ENCODE results near the gene PPDPF.

GRCh38 chr20:63546256-63546955 lies 25.8 kb downstream of the PPDPF start:
- TF ChIP-seq, protein P1, sequence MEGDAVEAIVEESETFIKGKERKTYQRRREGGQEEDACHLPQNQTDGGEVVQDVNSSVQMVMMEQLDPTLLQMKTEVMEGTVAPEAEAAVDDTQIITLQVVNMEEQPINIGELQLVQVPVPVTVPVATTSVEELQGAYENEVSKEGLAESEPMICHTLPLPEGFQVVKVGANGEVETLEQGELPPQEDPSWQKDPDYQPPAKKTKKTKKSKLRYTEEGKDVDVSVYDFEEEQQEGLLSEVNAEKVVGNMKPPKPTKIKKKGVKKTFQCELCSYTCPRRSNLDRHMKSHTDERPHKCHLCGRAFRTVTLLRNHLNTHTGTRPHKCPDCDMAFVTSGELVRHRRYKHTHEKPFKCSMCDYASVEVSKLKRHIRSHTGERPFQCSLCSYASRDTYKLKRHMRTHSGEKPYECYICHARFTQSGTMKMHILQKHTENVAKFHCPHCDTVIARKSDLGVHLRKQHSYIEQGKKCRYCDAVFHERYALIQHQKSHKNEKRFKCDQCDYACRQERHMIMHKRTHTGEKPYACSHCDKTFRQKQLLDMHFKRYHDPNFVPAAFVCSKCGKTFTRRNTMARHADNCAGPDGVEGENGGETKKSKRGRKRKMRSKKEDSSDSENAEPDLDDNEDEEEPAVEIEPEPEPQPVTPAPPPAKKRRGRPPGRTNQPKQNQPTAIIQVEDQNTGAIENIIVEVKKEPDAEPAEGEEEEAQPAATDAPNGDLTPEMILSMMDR (optimal IDR thresholded peaks at IDR 0.05 in 1 of 3, IDR thresholded peaks at IDR 0.05 in 1 of 3, conservative IDR thresholded peaks at IDR 0.05 in 1 of 3; ENCODE audit: extremely low read depth in 1 of 3, insufficient read depth in 2 of 3, low read length in 3 of 3), result no peak
- no peak for TF ChIP-seq EZH2 (IDR thresholded peaks at IDR 0.05; ENCODE audit: low read length)
